ENCODE data around the gene LSS.

- no peak for TF ChIP-seq TAF1 (IDR thresholded peaks at IDR 0.05; ENCODE audit: low read depth)
- TF ChIP-seq EGR1 (IDR thresholded peaks at IDR 0.05) = no peak
- TF ChIP-seq EP300 (IDR thresholded peaks at IDR 0.05; ENCODE audit: borderline replicate concordance) = no peak
- no peak for TF ChIP-seq MAX (IDR thresholded peaks at IDR 0.05)
- TF ChIP-seq RAD21 (IDR thresholded peaks at IDR 0.05; ENCODE audit: low read depth) = no peak
- TF ChIP-seq, protein P1, sequence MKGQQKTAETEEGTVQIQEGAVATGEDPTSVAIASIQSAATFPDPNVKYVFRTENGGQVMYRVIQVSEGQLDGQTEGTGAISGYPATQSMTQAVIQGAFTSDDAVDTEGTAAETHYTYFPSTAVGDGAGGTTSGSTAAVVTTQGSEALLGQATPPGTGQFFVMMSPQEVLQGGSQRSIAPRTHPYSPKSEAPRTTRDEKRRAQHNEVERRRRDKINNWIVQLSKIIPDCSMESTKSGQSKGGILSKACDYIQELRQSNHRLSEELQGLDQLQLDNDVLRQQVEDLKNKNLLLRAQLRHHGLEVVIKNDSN (IDR thresholded peaks at IDR 0.05) = no peak
- no peak for TF ChIP-seq TEAD4 (IDR thresholded peaks at IDR 0.05)
- TF ChIP-seq, protein P2, sequence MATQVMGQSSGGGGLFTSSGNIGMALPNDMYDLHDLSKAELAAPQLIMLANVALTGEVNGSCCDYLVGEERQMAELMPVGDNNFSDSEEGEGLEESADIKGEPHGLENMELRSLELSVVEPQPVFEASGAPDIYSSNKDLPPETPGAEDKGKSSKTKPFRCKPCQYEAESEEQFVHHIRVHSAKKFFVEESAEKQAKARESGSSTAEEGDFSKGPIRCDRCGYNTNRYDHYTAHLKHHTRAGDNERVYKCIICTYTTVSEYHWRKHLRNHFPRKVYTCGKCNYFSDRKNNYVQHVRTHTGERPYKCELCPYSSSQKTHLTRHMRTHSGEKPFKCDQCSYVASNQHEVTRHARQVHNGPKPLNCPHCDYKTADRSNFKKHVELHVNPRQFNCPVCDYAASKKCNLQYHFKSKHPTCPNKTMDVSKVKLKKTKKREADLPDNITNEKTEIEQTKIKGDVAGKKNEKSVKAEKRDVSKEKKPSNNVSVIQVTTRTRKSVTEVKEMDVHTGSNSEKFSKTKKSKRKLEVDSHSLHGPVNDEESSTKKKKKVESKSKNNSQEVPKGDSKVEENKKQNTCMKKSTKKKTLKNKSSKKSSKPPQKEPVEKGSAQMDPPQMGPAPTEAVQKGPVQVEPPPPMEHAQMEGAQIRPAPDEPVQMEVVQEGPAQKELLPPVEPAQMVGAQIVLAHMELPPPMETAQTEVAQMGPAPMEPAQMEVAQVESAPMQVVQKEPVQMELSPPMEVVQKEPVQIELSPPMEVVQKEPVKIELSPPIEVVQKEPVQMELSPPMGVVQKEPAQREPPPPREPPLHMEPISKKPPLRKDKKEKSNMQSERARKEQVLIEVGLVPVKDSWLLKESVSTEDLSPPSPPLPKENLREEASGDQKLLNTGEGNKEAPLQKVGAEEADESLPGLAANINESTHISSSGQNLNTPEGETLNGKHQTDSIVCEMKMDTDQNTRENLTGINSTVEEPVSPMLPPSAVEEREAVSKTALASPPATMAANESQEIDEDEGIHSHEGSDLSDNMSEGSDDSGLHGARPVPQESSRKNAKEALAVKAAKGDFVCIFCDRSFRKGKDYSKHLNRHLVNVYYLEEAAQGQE (IDR thresholded peaks at IDR 0.05; ENCODE audit: low read depth) = no peak
- no peak for TF ChIP-seq YY1 (IDR thresholded peaks at IDR 0.05; ENCODE audit: low read depth)
Observed at GRCh38 chr21:46159841-46160656, 68.5 kb downstream of the LSS start.
